Large intestine (tissue), 12 donors: ENCODE measurements around the gene CFAP100. TPM values are rescaled to one million over a fixed set of nuclear protein-coding genes. Genes with fewer than 3 reads are reported as not detected.

Experiments
- DNase-seq, 2 donors: peaks; one replicate each; pipeline versions ENCODE4 v3.0.0 to v3.0.0-alpha.2; 2013
- H3K27ac ChIP-seq: one replicate; pipeline ENCODE4 v1.5.1; 2013; ENCODE audit warnings: low read length
- H3K27me3 ChIP-seq: 2 replicates; pipeline ENCODE4 v1.6.1; 2013; ENCODE audit warnings: low read length; ENCODE audit not compliant: control insufficient read depth, insufficient read depth
- H3K36me3 ChIP-seq: 2 replicates; pipeline ENCODE4 v1.6.1; 2013; ENCODE audit warnings: low read length; ENCODE audit not compliant: control insufficient read depth, insufficient read depth
- H3K4me1 ChIP-seq: one replicate; pipeline ENCODE4 v1.6.1; 2013; ENCODE audit warnings: low read length; ENCODE audit not compliant: control insufficient read depth, insufficient read depth
- H3K4me3 ChIP-seq: one replicate; pipeline ENCODE4 v1.5.1; 2013; ENCODE audit warnings: low read length
- H3K9me3 ChIP-seq: one replicate; pipeline ENCODE4 v1.6.1; 2013; ENCODE audit warnings: mild to moderate bottlenecking, low read depth, low read length, moderate library complexity; ENCODE audit not compliant: control insufficient read depth
- WGBS: methylation state at CpG from one replicate; pipeline ENCODE4 v1.1.5; 2013; ENCODE audit warnings: low lambda C conversion rate; ENCODE audit not compliant: insufficient coverage; 5-methylcytosine and 5-hydroxymethylcytosine counted together
- long read RNA-seq, 11 donors: transcript quantifications; one replicate each; lab custom pipeline, GENCODE V29; 2026
- polyA plus RNA-seq: library from polyadenylated mRNA; unstranded; fragments of 120-200 nt; gene quantifications from one replicate; pipeline ENCODE4 v1.2.1, GENCODE V29; 2013

Gene CFAP100
- polyA plus RNA-seq: 0.45 TPM
- long read RNA-seq, donor 1: 0 reads
- long read RNA-seq, donor 2: 0 reads
- long read RNA-seq, donor 3: 0 reads
- long read RNA-seq, donor 4: 0 reads
- long read RNA-seq, donor 5: 0 reads
- long read RNA-seq, donor 6: 0 reads
- long read RNA-seq, donor 7: 0 reads
- long read RNA-seq, donor 8: 0 reads
- long read RNA-seq, donor 9: 0 reads
- long read RNA-seq, donor 10: 0 reads
- long read RNA-seq, donor 11: 0 reads

GRCh38 chr3:126394179-126394976 lies at the start of gene CFAP100:
TSS of gene CFAP100 (plus strand) at chr3:126394909. CDS start at chr3:126396001, 1,092 bp downstream.
- peak; percentile 25 to 59 for DNase-seq
- Histone ChIP-seq H3K4me1 (no peaks in the 10 kb centered on the region), H3K27me3 (peaks cover 41% of the 10 kb centered on the region), H3K9me3 (no peaks in the 10 kb centered on the region), H3K36me3 (no peaks in the 10 kb centered on the region), H3K27ac (no peak within 1 kb of the TSS), H3K4me3 (no peak within 1 kb of the TSS)
- WGBS: no CpG with 5 or more reads among the region's 43 CpGs

- no peak overlapping the region for H3K27ac ChIP-seq
- H3K4me3 ChIP-seq: no peak overlapping the region
- H3K9me3 ChIP-seq: no peaks in the 10 kb centered on the region
- H3K4me1 ChIP-seq: no peaks in the 10 kb centered on the region
- H3K36me3 ChIP-seq: no peaks in the 10 kb centered on the region
- H3K27me3 ChIP-seq: no peaks in the 10 kb centered on the region
- WGBS: no CpG with 5 or more reads among the region's 7 CpGs
- no peak for DNase-seq
Observed at GRCh38 chr3:126345231-126345630, 49.5 kb upstream of the CFAP100 start.

DNA sequence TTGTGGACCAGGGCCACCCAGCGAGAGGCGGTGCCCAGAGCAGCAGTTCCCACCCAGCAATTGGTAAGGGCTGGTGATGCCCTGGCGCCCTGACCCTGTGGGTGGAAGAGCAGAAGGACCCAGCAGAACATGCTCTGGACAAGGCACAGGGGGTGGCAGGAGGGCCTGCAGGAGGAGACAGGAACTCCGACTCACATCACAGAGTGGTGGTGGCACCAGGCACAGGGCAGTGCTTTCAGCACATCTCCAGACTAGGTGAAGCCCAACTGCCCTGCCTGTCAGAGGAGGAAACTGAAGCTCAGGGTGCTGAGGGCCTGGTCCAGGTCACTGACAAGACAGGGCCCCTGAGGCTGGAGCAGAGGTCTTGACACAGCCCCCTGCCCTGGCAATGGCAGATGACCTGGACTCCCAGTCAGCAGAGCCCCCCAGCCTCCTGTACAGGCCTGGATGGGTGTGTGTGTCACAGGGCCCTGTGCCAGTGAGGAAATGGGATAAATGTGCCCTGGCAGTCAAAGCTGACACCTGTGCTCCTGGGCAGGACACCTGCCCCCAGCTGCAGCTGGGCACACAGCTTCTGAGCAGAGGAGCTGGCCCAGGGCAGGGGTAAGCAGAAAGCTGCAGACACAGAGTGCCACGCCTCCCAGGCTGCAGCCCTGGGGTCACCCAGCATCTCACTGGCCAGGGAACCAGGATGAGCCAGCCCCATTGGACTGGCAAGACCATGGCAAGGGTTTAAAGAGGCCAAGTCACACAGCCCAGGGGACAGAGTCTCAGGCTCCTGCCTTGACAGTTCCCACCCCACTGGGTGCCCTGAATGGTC lies 48.9 kb upstream of the CFAP100 start:
- no peaks in the 10 kb centered on the region for H3K36me3 ChIP-seq
- WGBS: no CpG with 5 or more reads among the region's 5 CpGs
- no peaks in the 10 kb centered on the region for H3K27me3 ChIP-seq
- H3K4me3 ChIP-seq: no peak overlapping the region
- H3K4me1 ChIP-seq: no peaks in the 10 kb centered on the region
- no peak overlapping the region for H3K27ac ChIP-seq
- no peaks in the 10 kb centered on the region for H3K9me3 ChIP-seq
- DNase-seq: no peak

GRCh38 chr3:126346466-126346865 lies 48.2 kb upstream of the CFAP100 start:
- no peak for DNase-seq
- H3K27ac ChIP-seq: no peak overlapping the region
- H3K4me1 ChIP-seq: no peaks in the 10 kb centered on the region
- no peaks in the 10 kb centered on the region for H3K36me3 ChIP-seq
- H3K27me3 ChIP-seq: no peaks in the 10 kb centered on the region
- no CpG with 5 or more reads among the region's 2 CpGs for WGBS
- H3K4me3 ChIP-seq: no peak overlapping the region
- H3K9me3 ChIP-seq: no peaks in the 10 kb centered on the region

- Histone ChIP-seq H3K4me1 (no peaks in the 10 kb centered on the region), H3K36me3 (no peaks in the 10 kb centered on the region), H3K27ac (no peak overlapping the region), H3K4me3 (no peak overlapping the region), H3K27me3 (no peaks in the 10 kb centered on the region), H3K9me3 (no peaks in the 10 kb centered on the region)
- no CpG with 5 or more reads among the region's 8 CpGs for WGBS
- no peak for DNase-seq
Observed at GRCh38 chr3:126347543-126348161, 47.1 kb upstream of the CFAP100 start.

GRCh38 chr3:126348308-126348920 lies 46.3 kb upstream of the CFAP100 start:
- WGBS: 98% methylated on average over 5 of the region's 12 CpGs
- Histone ChIP-seq H3K27ac (no peak overlapping the region), H3K4me1 (no peaks in the 10 kb centered on the region), H3K9me3 (no peaks in the 10 kb centered on the region), H3K4me3 (no peak overlapping the region), H3K36me3 (no peaks in the 10 kb centered on the region), H3K27me3 (no peaks in the 10 kb centered on the region)
- no peak for DNase-seq

GRCh38 chr3:126349071-126349470 lies 45.6 kb upstream of the CFAP100 start:
- no peaks in the 10 kb centered on the region for H3K36me3 ChIP-seq
- no peaks in the 10 kb centered on the region for H3K27me3 ChIP-seq
- H3K4me3 ChIP-seq: no peak overlapping the region
- DNase-seq: no peak
- no peaks in the 10 kb centered on the region for H3K9me3 ChIP-seq
- H3K4me1 ChIP-seq: no peaks in the 10 kb centered on the region
- WGBS: 100% methylated on average over 1 of the region's 6 CpGs
- H3K27ac ChIP-seq: no peak overlapping the region

DNA sequence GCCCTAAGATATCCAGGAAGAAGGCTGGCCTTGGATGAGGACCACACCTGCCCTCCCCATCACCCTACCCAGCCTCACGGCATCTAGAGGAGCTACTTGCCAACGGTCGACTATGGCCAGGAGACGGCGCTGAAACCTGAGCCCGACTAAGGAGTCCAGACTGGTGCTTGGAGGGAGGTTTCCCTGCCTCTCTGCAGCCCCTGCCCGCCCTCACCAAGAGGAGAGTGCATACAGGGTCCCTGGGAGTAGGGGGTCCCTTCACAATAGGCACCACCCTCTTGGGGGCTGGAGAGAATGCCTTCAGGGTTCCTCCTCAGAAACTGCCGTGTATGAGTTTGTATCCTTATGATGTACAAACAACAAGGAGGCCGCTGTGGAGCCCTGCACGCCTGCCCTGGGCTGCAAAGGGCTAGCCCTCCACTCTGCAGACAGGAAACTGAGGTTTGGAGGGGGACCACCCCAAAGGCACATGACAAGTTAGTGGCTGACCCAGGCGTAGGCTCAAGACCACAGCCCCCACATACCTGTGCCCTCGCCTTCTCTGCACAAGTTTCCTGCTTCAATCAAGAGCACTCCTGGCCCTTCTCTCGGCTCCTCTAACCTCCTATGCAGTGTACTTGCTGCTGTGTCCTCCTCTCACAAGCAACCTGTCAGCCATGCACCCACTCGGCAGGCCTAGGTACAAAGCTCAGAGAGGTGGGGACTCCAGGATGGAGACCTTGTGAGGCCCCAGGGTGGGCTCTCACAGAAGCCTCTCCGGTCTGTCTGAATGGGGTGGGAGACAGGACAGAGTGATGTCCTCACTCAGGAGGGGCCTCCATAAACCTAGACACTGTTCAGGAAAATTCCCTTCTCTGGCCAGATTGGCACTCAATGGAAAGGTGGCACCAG lies 44.9 kb upstream of the CFAP100 start:
- no peaks in the 10 kb centered on the region for H3K36me3 ChIP-seq
- no peaks in the 10 kb centered on the region for H3K9me3 ChIP-seq
- WGBS: no CpG with 5 or more reads among the region's 15 CpGs
- no peak overlapping the region for H3K27ac ChIP-seq
- no peak overlapping the region for H3K4me3 ChIP-seq
- H3K27me3 ChIP-seq: no peaks in the 10 kb centered on the region
- no peaks in the 10 kb centered on the region for H3K4me1 ChIP-seq
- no peak for DNase-seq

DNA sequence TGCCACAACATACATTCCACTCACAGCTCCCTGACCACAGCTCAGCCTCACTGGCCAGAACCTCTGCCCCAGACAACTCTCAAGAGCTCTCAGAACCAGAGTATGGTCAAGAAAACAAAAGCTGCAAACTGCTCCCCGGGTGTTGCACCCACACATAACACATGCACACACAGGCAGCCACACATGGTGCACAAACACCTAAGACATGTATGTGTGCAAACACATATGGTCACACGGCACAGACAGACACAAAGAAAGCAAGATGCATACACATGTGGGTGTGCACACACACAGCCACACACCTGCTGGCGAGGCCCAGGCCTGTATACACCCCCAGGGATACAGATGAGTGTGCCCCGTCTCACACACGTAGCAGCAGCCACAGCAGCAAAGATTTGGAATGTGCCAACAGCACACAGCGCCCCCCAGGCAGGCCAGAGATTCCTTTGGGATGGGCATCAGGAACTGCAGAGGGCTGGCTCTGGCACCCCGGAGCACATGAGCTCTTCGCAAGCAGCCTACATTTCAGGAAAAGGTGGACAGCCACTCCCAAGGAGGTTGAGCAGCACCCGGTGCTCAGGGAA lies 44.1 kb upstream of the CFAP100 start:
- H3K36me3 ChIP-seq: no peaks in the 10 kb centered on the region
- no peak overlapping the region for H3K27ac ChIP-seq
- H3K4me1 ChIP-seq: peaks cover 4% of the 10 kb centered on the region
- WGBS: no CpG with 5 or more reads among the region's 9 CpGs
- no peaks in the 10 kb centered on the region for H3K9me3 ChIP-seq
- H3K27me3 ChIP-seq: no peaks in the 10 kb centered on the region
- no peak for DNase-seq
- H3K4me3 ChIP-seq: no peak overlapping the region
